GM23338 (cell line): ENCODE results near the gene SRCIN1.

Source experiments
- JUNB ChIP-seq: IDR thresholded peaks from one replicate; pipeline ENCODE4 v1.6.1; 2016; ENCODE audit warnings: antibody characterized with exemption; ENCODE audit not compliant: unreplicated experiment
- POLR2AphosphoS5 ChIP-seq: IDR thresholded peaks from 2 replicates; pipeline ENCODE4 v1.6.1; 2016; ENCODE audit warnings: antibody characterized with exemption, low read depth
- TF ChIP-seq, protein P1 (sequence below), 2 experiments: fragments of 200-600 bp in 1 of 2; sonication (generic) in 1 of 2; conservative IDR thresholded peaks; 2 replicates each; pipeline versions ENCODE4 v1.5.1 to v1.6.1; 2016 to 2017; ENCODE audit warnings: antibody characterized with exemption in 2 of 2, low read depth in 2 of 2, mild to moderate bottlenecking in 2 of 2, moderate library complexity in 1 of 2

DNA sequence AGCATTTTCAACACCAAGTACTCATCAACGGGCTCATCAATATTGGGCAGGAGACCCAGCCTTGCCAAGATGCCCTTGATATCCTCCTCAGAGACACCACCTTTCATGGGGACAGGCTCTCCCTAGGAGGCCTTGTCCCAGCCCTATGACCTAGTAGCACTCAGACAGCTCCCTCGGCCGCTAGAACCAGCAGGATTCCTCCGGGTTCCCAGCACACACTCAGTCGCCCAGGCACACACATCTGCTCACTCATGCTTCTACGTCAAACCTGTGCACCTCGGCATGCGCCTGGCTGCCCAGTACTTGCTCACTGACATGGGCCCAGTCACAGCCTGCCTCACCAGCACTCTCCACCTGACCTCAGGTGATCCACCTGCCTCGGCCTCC lies 17.0 kb downstream of the SRCIN1 start:
- TF ChIP-seq POLR2AphosphoS5: no peak
- TF ChIP-seq, protein P1, sequence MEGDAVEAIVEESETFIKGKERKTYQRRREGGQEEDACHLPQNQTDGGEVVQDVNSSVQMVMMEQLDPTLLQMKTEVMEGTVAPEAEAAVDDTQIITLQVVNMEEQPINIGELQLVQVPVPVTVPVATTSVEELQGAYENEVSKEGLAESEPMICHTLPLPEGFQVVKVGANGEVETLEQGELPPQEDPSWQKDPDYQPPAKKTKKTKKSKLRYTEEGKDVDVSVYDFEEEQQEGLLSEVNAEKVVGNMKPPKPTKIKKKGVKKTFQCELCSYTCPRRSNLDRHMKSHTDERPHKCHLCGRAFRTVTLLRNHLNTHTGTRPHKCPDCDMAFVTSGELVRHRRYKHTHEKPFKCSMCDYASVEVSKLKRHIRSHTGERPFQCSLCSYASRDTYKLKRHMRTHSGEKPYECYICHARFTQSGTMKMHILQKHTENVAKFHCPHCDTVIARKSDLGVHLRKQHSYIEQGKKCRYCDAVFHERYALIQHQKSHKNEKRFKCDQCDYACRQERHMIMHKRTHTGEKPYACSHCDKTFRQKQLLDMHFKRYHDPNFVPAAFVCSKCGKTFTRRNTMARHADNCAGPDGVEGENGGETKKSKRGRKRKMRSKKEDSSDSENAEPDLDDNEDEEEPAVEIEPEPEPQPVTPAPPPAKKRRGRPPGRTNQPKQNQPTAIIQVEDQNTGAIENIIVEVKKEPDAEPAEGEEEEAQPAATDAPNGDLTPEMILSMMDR (conservative IDR thresholded peaks at IDR 0.05; ENCODE audit: low read depth in 2 of 2): no peak
- no peak for TF ChIP-seq JUNB
